OCI-LY7 (cell line): Measurements from ENCODE around the gene EXOC4. TPM values are rescaled to one million over a fixed set of nuclear protein-coding genes. Genes with fewer than 3 reads are reported as not detected.

Source experiments
- BruUV-seq: library from RNA; stranded (reverse); fragments of 400-500 nt; replicated peaks from 2 replicates; lab custom pipeline; 2021; lab: Mats Ljungman, UMichigan
- CTCF ChIA-PET: fragments of 300-600 bp; sonication (Branson Sonifier 250); formaldehyde crosslinking; loops from one replicate; lab custom pipeline; 2022; ENCODE audit warnings: antibody characterized with exemption; ENCODE audit not compliant: unreplicated experiment; lab: Charles Lee
- POLR2A ChIA-PET: fragments of 300-600 bp; sonication (Branson Sonifier 250); formaldehyde crosslinking; loops from one replicate; lab custom pipeline; 2022; ENCODE audit warnings: antibody characterized with exemption; lab: Charles Lee
- DNase-seq: peaks from one replicate; pipeline ENCODE4 v3.0.0-alpha.2; 2015; ENCODE audit warnings: low spot score
- H2AFZ ChIP-seq: fragments of 200-600 bp; sonication (generic), shearing (Covaris generic); 2 replicates; pipeline ENCODE4 v1.6.1; 2014; ENCODE audit warnings: mild to moderate bottlenecking, antibody characterized with exemption, low read length, moderate library complexity
- H3K27ac ChIP-seq: fragments of 200-600 bp; sonication (generic); 2 replicates; pipeline ENCODE4 v1.5.1; 2014; ENCODE audit warnings: mixed run types, low read depth, mild to moderate bottlenecking, moderate library complexity, low read length, inconsistent platforms; ENCODE audit not compliant: poor library complexity, severe bottlenecking
- H3K36me3 ChIP-seq: fragments of 200-600 bp; sonication (generic); 2 replicates; pipeline ENCODE4 v1.6.1; 2014; ENCODE audit warnings: mild to moderate bottlenecking, antibody characterized with exemption, low read length, moderate library complexity, mixed read lengths; ENCODE audit not compliant: insufficient read depth
- H3K4me1 ChIP-seq: fragments of 200-600 bp; sonication (generic); 2 replicates; pipeline ENCODE4 v1.5.1; 2014; ENCODE audit warnings: mild to moderate bottlenecking, low read length; ENCODE audit not compliant: insufficient read depth, poor library complexity, severe bottlenecking
- H3K4me2 ChIP-seq: fragments of 200-600 bp; sonication (generic); 2 replicates; pipeline ENCODE4 v1.6.1; 2014; ENCODE audit warnings: mild to moderate bottlenecking, low read length
- H3K4me3 ChIP-seq: fragments of 200-600 bp; sonication (generic); 2 replicates; pipeline ENCODE4 v1.5.1; 2014; ENCODE audit warnings: mild to moderate bottlenecking, low read depth, low read length; ENCODE audit not compliant: poor library complexity, severe bottlenecking
- H3K79me2 ChIP-seq: fragments of 200-600 bp; sonication (generic); 2 replicates; pipeline ENCODE4 v1.6.1; 2016; ENCODE audit warnings: low read depth, mild to moderate bottlenecking, low read length, moderate library complexity, mixed read lengths; ENCODE audit not compliant: insufficient read depth
- H3K9me2 ChIP-seq: fragments of 200-600 bp; sonication (generic); 2 replicates; pipeline ENCODE4 v1.6.1; 2016; ENCODE audit warnings: mild to moderate bottlenecking, low read length, mixed read lengths; ENCODE audit not compliant: insufficient read depth
- H3K9me3 ChIP-seq: fragments of 200-600 bp; sonication (generic); 2 replicates; pipeline ENCODE4 v1.6.1; 2014; ENCODE audit warnings: mild to moderate bottlenecking, mixed run types, low read length, mixed read lengths
- H4K20me1 ChIP-seq: fragments of 200-600 bp; sonication (generic); 2 replicates; pipeline ENCODE4 v1.6.1; 2014; ENCODE audit warnings: mild to moderate bottlenecking, antibody characterized with exemption, low read length, moderate library complexity, mixed read lengths; ENCODE audit not compliant: insufficient read depth
- CTCF ChIP-seq: fragments of 200-600 bp; sonication (generic); conservative IDR thresholded peaks from 2 replicates; pipeline ENCODE4 v1.5.1; 2014; ENCODE audit warnings: mild to moderate bottlenecking, antibody characterized with exemption, low read length, moderate library complexity, mixed read lengths
- EZH2phosphoT487 ChIP-seq: fragments of 200-600 bp; sonication (generic); IDR thresholded peaks from 2 replicates; pipeline ENCODE4 v1.6.1; 2018; ENCODE audit warnings: low read depth, borderline replicate concordance, mild to moderate bottlenecking, mixed run types, antibody characterized with exemption, low read length, moderate library complexity, mixed read lengths
- intact Hi-C: fragments of 100-400 bp; cut with micrococcal nuclease; formaldehyde crosslinking; loops from one replicate; pipeline ENCODE4 v1.10.0; 2022; ENCODE audit not compliant: unreplicated experiment
- total RNA-seq, 2 experiments: library from RNA; depleted of rRNA in 1 of 2; stranded (reverse); fragments of >200 nt in 1 of 2; shearing (Covaris generic) in 1 of 2; gene quantifications; 2 replicates each; pipeline ENCODE4 v1.2.3, GENCODE V29; 2014 to 2022

EXOC4 gene
- total RNA-seq, 2 experiments from 2014 or later, result 75.1 to 93.2 TPM

- intact Hi-C loops, result no loop called here
- Histone ChIP-seq H3K79me2 (no peaks in the 10 kb centered on the region), H3K36me3 (no peaks in the 10 kb centered on the region), H3K4me3 (no peak overlapping the region), H2AFZ (no peak overlapping the region), H3K9me3 (no peaks in the 10 kb centered on the region), H3K9me2 (no peaks in the 10 kb centered on the region), H4K20me1 (no peaks in the 10 kb centered on the region), H3K27ac (no peak overlapping the region), H3K4me1 (no peaks in the 10 kb centered on the region), H3K4me2 (no peak overlapping the region)
- TF ChIP-seq EZH2phosphoT487 (no peak), CTCF (peak; percentile 44; the same call in 1 of the 2 replicates)
- no peak for DNase-seq
- BruUV-seq, result no TSS peak
- ChIA-PET POLR2A (interaction anchor here (1.2 to 2.9 kb wide), 2 partner anchors 11 to 16 kb away, joined by 4 to 14 read pairs; no protein-coding TSS in a partner anchor), CTCF (no interaction called here)
These were observed 779.1 kb downstream of the EXOC4 start for GRCh38 chr7:134031835-134032617.

- Histone ChIP-seq H3K9me2 (no peaks in the 10 kb centered on the region), H3K4me2 (no peak overlapping the region), H2AFZ (no peak overlapping the region), H3K4me3 (no peak overlapping the region), H3K36me3 (no peaks in the 10 kb centered on the region), H3K9me3 (no peaks in the 10 kb centered on the region), H4K20me1 (no peaks in the 10 kb centered on the region), H3K79me2 (no peaks in the 10 kb centered on the region), H3K4me1 (no peaks in the 10 kb centered on the region), H3K27ac (no peak overlapping the region)
- intact Hi-C loops, result no loop called here
- CTCF ChIA-PET, result no interaction called here
- DNase-seq, result no peak
- TF ChIP-seq EZH2phosphoT487 (no peak), CTCF (no peak)
- POLR2A ChIA-PET, result interaction anchor here (0.7 to 2.7 kb wide), 5 partner anchors 9 to 1491 kb away, joined by 3 to 16 read pairs (median 4); no protein-coding TSS in a partner anchor
- no TSS peak for BruUV-seq
These were observed 781.8 kb downstream of the EXOC4 start for GRCh38 chr7:134034652-134035051.

GRCh38 chr7:134037991-134038390 lies 785.1 kb downstream of the EXOC4 start:
- intact Hi-C loops, result no loop called here
- Histone ChIP-seq H4K20me1 (no peaks in the 10 kb centered on the region), H2AFZ (no peak overlapping the region), H3K9me3 (no peaks in the 10 kb centered on the region), H3K27ac (no peak overlapping the region), H3K9me2 (no peaks in the 10 kb centered on the region), H3K36me3 (no peaks in the 10 kb centered on the region), H3K79me2 (no peaks in the 10 kb centered on the region), H3K4me3 (no peak overlapping the region), H3K4me1 (peaks cover 8% of the 10 kb centered on the region), H3K4me2 (no peak overlapping the region)
- CTCF ChIA-PET, result no interaction called here
- no peak for DNase-seq
- TF ChIP-seq CTCF, result no peak
- TF ChIP-seq EZH2phosphoT487, result no peak
- POLR2A ChIA-PET, result no interaction called here
- no TSS peak for BruUV-seq
